NCI-H2029 (cell line): ENCODE results near the gene ERCC2.
"Not testable (repeated sequence)": the region's sequence is repeated elsewhere in the genome, so short reads cannot be mapped to it uniquely, and the experiment has no call there.

Experiments used
- DNase-seq: peaks from one replicate; lab custom pipeline; 2025; lab: John Stamatoyannopoulos, UW

Gene ERCC2

GRCh38 chr19:45370410-45371204 lies at the start of gene ERCC2:
Gene ERCC2, minus strand, starts transcription at chr19:45370573. Its CDS starts 33 bp downstream, at chr19:45370540.
- peak; percentile 97 for DNase-seq

- no peak for DNase-seq
These were observed 49.5 kb upstream of the ERCC2 start for GRCh38 chr19:45419895-45420294.

GRCh38 chr19:45419396-45419795 lies 49.0 kb upstream of the ERCC2 start:
- no peak for DNase-seq

GRCh38 chr19:45418802-45419201 lies 48.4 kb upstream of the ERCC2 start:
- no peak for DNase-seq

GRCh38 chr19:45417151-45417550 lies 46.8 kb upstream of the ERCC2 start:
- DNase-seq, result no peak

GRCh38 chr19:45414468-45414867 lies 44.1 kb upstream of the ERCC2 start:
- no peak for DNase-seq

- DNase-seq, result no peak
These were observed 43.1 kb upstream of the ERCC2 start for GRCh38 chr19:45413497-45413896.

- not testable (repeated sequence) for DNase-seq
These were observed 40.0 kb upstream of the ERCC2 start for GRCh38 chr19:45410330-45410729.

- DNase-seq, result no peak
These were observed 39.2 kb upstream of the ERCC2 start for GRCh38 chr19:45409557-45409920.

- no peak for DNase-seq
These were observed 38.6 kb upstream of the ERCC2 start for GRCh38 chr19:45408830-45409556.

- DNase-seq, result no peak
These were observed 37.7 kb upstream of the ERCC2 start for GRCh38 chr19:45408121-45408520.

GRCh38 chr19:45407585-45407984 lies 37.2 kb upstream of the ERCC2 start:
- not testable (repeated sequence) for DNase-seq

- no peak for DNase-seq
These were observed 36.7 kb upstream of the ERCC2 start for GRCh38 chr19:45407091-45407375.

- DNase-seq, result peak; percentile 79
These were observed 36.1 kb upstream of the ERCC2 start, which contains the start of gene POLR1G for GRCh38 chr19:45406226-45407090. Gene POLR1G, plus strand, starts transcription at chr19:45406644. Its CDS starts 53 bp downstream, at chr19:45406697.

- DNase-seq, result peak; percentile 81
These were observed 35.3 kb upstream of the ERCC2 start for GRCh38 chr19:45405435-45406225.

- peak; percentile 87 for DNase-seq
These were observed 34.4 kb upstream of the ERCC2 start, which contains the start of gene PPP1R13L for GRCh38 chr19:45404557-45405434. Gene PPP1R13L, minus strand, starts transcription at chr19:45405069. Its CDS starts 6,751 bp downstream, at chr19:45398318.

- DNase-seq, result peak; percentile 18
These were observed 33.6 kb upstream of the ERCC2 start for GRCh38 chr19:45403781-45404556.

- DNase-seq, result no peak
These were observed 32.9 kb upstream of the ERCC2 start for GRCh38 chr19:45403272-45403671.

- DNase-seq, result no peak
These were observed 32.1 kb upstream of the ERCC2 start for GRCh38 chr19:45402298-45403061.
